ENCODE measurements around the gene DHRS7B. TPM values are rescaled to one million over a fixed set of nuclear protein-coding genes. Genes with fewer than 3 reads are reported as not detected.

Gene DHRS7B
- total RNA-seq, 1 donor from 2014 or later: 20.9 TPM

DNA sequence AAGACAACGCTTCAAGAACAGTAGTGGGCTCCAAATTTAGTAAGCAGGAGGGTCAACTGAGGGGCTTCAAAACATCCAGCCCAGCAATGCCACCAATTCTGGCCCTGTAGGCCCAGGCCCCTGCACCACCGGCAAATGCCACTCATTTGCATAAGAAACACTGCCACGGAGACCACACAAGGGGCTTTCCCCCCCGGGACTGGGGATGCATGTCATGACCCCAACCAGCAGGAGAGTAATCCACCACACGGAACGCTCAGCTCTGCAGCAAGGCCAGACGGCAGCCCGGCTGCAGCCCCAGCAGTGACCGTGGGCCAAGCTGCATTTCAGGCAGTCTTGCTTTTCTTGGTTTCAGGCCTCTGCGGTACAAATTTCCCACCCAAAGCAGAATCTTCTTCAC, 73.1 kb downstream of the DHRS7B start:
- intact Hi-C loops (cut with DNase I): no loop called here
- Histone ChIP-seq H3K27ac (no peak overlapping the region), H3K4me1 (peaks cover 23% of the 10 kb centered on the region), H3K9me3 (no peaks in the 10 kb centered on the region), H3K36me3 (peaks cover 49% of the 10 kb centered on the region), H3K4me3 (no peak overlapping the region), H3K27me3 (ENCODE audit: low read depth) (no peaks in the 10 kb centered on the region)
- TF ChIP-seq, protein P1, sequence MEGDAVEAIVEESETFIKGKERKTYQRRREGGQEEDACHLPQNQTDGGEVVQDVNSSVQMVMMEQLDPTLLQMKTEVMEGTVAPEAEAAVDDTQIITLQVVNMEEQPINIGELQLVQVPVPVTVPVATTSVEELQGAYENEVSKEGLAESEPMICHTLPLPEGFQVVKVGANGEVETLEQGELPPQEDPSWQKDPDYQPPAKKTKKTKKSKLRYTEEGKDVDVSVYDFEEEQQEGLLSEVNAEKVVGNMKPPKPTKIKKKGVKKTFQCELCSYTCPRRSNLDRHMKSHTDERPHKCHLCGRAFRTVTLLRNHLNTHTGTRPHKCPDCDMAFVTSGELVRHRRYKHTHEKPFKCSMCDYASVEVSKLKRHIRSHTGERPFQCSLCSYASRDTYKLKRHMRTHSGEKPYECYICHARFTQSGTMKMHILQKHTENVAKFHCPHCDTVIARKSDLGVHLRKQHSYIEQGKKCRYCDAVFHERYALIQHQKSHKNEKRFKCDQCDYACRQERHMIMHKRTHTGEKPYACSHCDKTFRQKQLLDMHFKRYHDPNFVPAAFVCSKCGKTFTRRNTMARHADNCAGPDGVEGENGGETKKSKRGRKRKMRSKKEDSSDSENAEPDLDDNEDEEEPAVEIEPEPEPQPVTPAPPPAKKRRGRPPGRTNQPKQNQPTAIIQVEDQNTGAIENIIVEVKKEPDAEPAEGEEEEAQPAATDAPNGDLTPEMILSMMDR (IDR thresholded peaks at IDR 0.05): no peak
- DNase-seq: no peak
- ATAC-seq: no peak

DNA sequence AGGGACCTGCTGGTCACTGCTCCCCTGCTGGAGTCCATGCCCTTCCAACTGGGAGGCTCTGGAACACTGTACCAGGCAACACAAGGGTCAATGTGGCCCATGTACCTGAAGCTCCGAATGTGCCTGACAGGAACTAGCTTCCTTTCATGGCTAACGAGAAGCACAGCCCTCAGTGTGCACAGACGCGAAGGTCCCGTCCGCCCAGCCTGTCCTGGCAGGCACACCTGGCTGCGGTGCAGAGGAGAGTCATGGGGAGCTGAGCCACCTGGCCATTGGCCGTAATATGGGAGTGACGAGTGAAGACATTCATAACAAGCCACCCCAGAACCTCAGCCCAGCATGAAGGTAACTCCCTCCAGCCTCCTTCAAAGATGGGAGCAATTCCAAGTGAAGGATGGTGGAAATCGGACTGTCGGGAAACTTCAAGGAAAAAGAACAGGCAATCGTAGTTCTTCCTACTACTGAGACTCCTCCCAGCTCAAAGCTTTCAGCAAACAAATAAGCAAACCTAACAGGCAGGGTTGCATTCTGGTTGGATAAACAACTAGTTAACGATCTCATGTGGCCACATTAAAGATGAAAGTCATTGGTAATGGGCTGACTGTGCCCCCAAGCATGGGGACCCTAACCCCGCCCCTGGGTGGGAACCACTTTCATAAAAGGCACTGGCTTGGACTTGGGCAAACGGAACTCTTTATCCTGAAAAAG, 74.0 kb downstream of the DHRS7B start:
- ATAC-seq (no peak), DNase-seq (no peak)
- Histone ChIP-seq H3K4me1 (peaks cover 23% of the 10 kb centered on the region), H3K27me3 (ENCODE audit: low read depth) (no peaks in the 10 kb centered on the region), H3K4me3 (no peak overlapping the region), H3K27ac (no peak overlapping the region), H3K36me3 (peaks cover 49% of the 10 kb centered on the region), H3K9me3 (no peaks in the 10 kb centered on the region)
- TF ChIP-seq, protein P1 (IDR thresholded peaks at IDR 0.05): no peak
- intact Hi-C loops (cut with DNase I): no loop called here

GRCh38 chr17:21201298-21201595, 74.5 kb downstream of the DHRS7B start:
- ATAC-seq (no peak), DNase-seq (no peak)
- Histone ChIP-seq H3K9me3 (no peaks in the 10 kb centered on the region), H3K36me3 (peaks cover 47% of the 10 kb centered on the region), H3K4me3 (no peak overlapping the region), H3K4me1 (peaks cover 23% of the 10 kb centered on the region), H3K27me3 (ENCODE audit: low read depth) (no peaks in the 10 kb centered on the region), H3K27ac (no peak overlapping the region)
- TF ChIP-seq, protein P1 (IDR thresholded peaks at IDR 0.05): no peak
- intact Hi-C loops (cut with DNase I): no loop called here

DNA sequence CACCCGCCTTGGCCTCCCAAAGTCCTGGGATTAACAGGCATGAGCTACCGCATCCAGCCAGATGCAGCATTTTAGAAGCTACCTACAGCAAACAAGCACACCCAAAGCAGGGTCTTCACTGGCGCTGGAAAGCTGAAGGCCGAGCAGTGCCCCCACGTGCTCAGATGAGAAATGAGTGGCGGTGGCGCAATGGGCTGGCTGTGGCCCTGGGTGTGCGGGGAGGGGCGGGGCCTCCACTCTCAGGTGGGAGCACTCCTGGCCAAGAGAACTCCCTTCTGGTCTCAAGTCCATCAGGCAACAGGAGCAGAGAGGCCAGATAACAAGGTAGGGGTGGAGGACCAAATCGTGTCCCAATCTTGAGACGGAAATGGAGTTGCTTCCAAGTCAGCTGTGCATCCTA, 75.1 kb downstream of the DHRS7B start:
- Histone ChIP-seq H3K4me1 (peaks cover 23% of the 10 kb centered on the region), H3K27ac (no peak overlapping the region), H3K36me3 (peaks cover 46% of the 10 kb centered on the region), H3K27me3 (ENCODE audit: low read depth) (no peaks in the 10 kb centered on the region), H3K4me3 (no peak overlapping the region), H3K9me3 (no peaks in the 10 kb centered on the region)
- DNase-seq (no peak), ATAC-seq (no peak)
- intact Hi-C loops (cut with DNase I): no loop called here
- TF ChIP-seq, protein P1 (IDR thresholded peaks at IDR 0.05): no peak

GRCh38 chr17:21202512-21202911, 75.7 kb downstream of the DHRS7B start:
- no peak for DNase-seq
- no peaks in the 10 kb centered on the region for H3K9me3 ChIP-seq
- ATAC-seq: no peak
- no peaks in the 10 kb centered on the region for H3K27me3 ChIP-seq (ENCODE audit: low read depth)
- H3K4me3 ChIP-seq: no peak overlapping the region
- TF ChIP-seq, protein P1 (IDR thresholded peaks at IDR 0.05): no peak
- H3K36me3 ChIP-seq: peaks cover 46% of the 10 kb centered on the region
- no peak overlapping the region for H3K27ac ChIP-seq
- H3K4me1 ChIP-seq: peaks cover 23% of the 10 kb centered on the region
- intact Hi-C loops (cut with DNase I): no loop called here
